HG02610 (cell line): Measurements from ENCODE around the gene CLIC4.
"Not testable (repeated sequence)": the region's sequence is repeated elsewhere in the genome, so short reads cannot be mapped to it uniquely, and the experiment has no call there.

Experiments
- ATAC-seq: cut with Tn5 transposase; IDR thresholded peaks from one replicate; pipeline ENCODE4 v1.9.1; 2021; ENCODE audit warnings: mild to moderate bottlenecking, moderate library complexity; ENCODE audit not compliant: unreplicated experiment

CLIC4 gene

DNA sequence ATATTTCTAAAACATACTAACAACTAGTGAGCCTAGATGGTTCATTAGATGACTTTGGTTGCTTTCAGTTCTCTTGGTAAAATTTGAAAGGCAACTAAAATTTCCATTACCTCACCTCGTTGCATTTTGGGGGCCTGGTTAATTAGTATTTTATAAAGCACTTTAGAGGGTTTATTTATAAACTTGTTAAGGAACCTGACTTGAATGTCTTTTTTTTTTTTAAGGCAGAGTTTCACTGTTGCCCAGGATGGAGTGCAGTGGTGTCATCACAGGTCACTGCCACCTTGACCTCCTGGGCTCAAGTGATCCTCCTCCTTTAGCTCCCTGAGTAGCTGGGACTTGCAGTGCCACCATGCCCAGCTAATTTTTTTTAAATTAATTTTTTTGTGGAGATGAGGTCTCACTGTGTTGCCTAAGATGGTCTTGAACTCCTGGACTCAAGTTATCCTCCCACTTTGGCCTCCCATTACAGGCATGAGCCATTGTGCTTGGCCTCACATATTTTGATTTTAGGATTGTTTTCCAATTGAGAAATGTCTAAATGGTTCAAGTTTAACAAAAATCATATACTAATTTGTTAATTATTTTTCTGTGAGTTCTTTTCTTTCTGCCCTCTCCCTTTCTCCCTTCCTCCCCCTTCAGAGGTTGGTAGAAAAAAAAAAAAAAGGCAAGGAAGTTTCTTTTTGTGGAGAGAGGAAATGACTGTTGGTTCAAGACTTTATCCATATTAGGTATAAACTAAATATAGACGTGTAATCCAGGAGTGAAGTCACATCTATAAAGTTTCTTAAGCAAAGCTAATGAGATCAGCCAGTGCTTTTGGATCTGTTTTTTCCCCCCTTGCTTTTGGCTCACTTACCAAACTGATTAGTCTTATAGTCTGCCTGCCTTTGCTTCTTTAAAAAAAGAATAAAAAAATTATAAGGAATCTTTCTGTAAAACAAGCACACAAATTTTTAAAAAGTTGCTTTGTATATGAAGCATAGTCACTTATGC is 24.7 kb downstream of the CLIC4 start:
- no peak for ATAC-seq

DNA sequence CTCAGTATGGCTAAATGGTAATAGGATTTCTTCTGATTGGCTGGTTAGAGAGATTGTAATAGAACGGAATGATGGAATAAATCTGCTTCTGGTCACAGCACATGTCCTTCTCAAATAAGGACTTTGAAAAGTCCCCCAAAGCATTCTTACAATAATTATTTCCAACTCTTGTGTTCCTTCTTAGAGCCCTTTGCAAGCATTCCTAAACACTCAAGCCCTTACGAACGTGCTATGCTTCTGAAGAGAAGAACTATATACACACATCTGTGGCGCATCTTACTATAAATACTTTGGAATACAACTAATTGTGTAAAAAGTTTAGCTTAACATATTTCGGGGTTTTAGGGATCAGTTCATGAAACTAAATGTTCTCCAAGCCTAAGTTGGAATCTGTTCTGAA is 25.6 kb downstream of the CLIC4 start:
- no peak for ATAC-seq

DNA sequence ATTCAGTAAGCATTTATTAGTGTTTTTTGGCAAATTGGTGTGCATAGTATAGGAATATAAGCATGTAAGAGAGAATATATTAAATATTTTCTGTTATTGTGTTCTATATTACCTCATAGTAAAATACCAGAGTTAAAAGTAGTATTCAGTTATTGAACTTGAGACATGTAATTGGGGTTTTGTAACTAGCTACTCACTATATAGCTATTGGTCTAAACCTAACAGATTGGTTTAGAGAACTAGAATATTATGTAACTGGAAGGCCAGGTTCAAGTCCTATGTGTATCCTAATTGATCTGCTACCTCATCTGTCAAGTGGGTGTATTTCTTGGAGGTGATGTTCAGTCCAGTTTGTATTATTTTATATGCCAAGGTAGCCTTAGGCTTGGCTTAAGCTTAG is 26.3 kb downstream of the CLIC4 start:
- ATAC-seq = no peak

DNA sequence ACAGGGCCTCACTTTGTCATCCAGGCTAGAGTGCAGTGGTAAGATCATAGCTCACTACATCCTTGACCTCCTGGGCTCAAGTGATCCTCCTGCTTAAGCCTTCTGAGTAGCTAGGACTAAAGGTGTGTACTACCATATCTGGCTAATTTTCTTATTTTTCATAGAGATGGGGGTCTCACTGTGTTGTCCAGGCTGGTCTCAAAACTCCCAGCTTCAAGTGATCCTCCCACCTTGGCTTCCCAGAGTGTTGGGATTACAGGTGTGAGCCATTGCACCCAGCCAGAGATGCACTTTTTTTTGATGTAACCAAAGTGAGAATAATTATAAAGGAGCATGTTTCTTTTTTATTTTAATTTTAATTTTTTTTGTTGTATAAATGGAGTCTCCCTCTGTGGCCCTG is 28.4 kb downstream of the CLIC4 start:
- no peak for ATAC-seq

GRCh38 chr1:24775348-24775747 is 30.1 kb downstream of the CLIC4 start:
- no peak for ATAC-seq

GRCh38 chr1:24775916-24776315 is 30.7 kb downstream of the CLIC4 start:
- ATAC-seq = no peak

GRCh38 chr1:24776821-24777220 is 31.6 kb downstream of the CLIC4 start:
- no peak for ATAC-seq

- no peak for ATAC-seq
Observed at GRCh38 chr1:24778141-24778540, 32.9 kb downstream of the CLIC4 start.

- not testable (repeated sequence) for ATAC-seq
Observed at GRCh38 chr1:24779199-24779598, 34.0 kb downstream of the CLIC4 start.

DNA sequence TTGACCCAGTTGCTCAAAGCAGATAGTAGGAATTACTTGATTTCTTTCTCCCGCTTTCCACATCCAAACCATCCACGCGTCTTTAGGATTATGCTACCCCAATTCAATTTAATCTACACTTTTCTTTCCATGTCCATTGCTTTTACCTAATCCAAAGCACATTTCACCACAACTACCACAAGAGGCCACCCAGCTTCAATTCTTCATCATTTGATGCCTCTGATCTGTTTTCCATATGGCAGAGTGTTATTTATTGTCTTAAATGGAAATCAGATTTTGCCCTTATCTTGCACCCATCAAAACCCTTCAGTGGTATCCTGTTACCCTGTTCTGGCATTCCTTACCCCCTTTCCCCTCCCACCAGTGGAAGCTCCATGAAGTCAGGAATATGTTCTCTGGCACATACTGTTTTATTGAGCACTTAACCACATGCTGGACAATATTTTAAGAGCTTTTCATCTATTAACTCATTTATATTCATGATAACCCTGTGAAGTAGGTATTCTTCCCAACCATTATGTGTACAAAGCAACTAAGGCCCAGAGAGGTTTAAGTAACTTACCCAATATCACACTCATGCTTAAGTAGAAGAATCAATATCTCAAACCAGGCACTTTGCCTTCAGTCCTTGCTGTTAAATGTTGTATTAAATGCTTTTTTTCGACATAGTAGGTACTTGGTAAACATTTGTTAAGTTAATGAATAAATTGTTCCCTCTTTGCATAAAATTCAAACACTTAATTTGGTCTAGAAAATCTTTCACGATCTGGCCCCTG is 34.6 kb downstream of the CLIC4 start:
- ATAC-seq = no peak

GRCh38 chr1:24780626-24781025 is 35.4 kb downstream of the CLIC4 start:
- ATAC-seq = not testable (repeated sequence)

DNA sequence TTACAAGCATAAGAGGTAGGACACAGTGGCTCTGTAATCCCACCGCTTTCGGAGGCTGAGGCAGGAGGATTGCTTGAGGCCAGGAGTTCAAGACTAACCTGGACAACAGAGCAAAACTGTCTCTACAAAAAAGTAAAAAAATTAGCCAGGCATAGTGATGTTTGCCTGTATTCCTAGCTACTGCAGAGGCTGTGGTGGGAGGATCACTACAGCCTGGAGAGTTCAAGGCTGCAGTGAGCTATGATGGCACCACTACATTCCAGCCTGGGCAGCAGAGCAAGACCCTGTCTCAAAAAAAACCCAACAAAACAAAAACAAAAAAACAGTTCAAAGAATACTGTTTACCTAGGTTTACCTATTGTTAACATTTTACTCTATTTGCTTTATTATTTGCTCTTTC is 37.4 kb downstream of the CLIC4 start:
- no peak for ATAC-seq

GRCh38 chr1:24783713-24784112 is 38.5 kb downstream of the CLIC4 start:
- ATAC-seq = no peak

DNA sequence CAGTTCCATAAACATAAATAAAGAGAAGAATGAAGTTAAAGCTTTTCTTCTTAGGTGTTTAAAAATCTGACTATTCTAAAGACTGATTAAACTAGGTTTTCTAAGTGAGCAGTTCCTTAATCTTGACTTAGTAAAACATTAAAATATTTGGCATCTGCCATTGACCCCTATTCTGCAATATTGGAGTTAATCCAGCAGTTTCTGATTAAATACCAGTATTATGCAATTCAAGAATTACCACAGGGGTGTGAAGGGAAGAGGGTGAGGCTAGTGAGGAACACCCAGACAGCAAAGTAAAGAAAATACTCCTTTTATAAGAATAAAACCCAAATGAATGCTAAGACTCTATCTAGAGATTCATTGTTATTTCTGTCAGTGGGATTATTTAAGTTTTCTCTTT is 40.9 kb downstream of the CLIC4 start:
- ATAC-seq = no peak

DNA sequence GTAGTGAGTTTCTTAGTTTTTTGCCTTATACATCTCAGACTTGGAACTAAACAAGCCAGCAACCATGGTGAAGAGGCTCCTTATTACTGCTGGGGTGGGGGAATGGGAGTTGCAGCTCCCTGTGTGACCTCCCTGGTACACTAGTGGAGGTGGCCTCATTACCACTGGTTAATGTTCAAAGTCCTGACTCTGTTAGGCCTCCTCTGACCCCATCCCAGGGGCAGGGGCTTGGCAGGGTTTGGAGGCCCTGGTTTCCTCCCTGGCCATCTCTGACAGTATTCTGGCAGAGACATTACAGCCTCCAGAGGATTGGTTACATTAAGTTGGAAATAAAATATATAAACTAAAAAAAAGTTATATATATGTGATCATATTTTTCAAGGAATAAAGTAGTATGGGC is 45.2 kb downstream of the CLIC4 start:
- ATAC-seq = no peak

DNA sequence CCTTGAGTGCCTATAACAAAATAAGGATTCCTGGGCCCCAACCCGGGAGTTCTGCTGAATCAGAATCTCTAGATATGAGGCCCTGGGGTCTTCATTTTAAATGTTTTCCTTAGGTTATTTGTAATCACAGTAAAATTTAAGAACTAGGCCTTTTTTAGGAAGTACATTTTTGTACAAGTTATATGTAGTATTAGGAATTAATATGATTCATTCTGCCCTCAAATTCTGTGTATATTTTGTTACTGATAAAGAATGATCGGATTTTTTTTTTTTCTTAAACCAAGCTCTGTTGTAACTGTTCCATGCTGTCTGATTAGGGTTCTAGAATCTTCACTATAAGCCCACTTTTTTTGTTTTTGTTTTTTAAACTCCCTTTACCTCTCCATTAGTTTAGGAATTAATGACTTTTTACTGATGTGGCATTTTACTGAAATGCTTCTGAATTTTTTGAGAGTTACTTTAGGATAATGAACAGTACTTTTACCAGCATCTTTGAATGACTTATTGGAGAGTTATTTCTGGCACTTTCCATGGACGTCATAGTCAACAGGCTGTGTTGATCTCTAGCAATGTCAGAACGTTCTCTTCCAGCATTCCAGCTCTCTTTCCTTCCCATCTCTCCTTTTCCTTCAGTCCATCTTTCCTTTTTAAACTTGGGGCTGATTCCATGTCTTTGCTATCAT is 48.3 kb downstream of the CLIC4 start:
- ATAC-seq = no peak

GRCh38 chr1:24794130-24794502 is 48.9 kb downstream of the CLIC4 start:
- ATAC-seq = not testable (repeated sequence)

- ATAC-seq = no peak
Observed at GRCh38 chr1:24795236-24795635, 50.0 kb downstream of the CLIC4 start.

DNA sequence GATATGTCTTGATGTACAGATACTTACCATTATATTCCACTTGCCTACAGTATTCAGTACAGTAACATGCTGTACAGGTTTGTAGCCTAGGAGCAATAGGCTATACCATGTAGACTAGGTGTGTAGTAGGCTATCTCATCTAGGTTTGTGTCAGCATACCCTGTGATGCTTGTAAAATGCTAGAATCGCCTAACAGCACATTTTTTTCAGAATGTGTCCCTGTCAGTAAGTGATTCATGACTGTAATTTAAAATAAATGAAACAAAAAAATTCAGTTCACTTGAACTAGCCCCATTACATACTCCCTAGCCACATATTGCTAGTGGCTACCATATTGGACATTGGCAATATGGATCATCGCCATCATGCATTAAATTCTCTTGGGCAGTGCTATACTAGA is 51.3 kb downstream of the CLIC4 start:
- ATAC-seq = no peak

DNA sequence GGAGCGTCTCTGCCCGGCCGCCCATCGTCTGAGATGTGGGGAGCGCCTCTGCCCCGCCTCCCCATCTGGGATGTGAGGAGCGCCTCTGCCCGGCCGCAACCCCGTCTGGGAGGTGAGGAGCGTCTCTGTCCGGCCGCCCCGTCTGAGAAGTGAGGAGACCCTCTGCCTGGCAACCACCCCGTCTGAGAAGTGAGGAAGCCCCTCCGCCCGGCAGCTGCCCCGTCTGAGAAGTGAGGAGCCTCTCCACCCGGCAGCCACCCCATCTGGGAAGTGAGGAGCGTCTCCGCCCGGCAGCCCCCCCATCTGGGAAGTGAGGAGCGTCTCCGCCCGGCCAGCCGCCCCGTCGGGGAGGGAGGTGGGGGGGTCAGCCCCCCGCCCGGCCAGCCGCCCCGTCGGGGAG is 54.0 kb downstream of the CLIC4 start:
- ATAC-seq = not testable (repeated sequence)

GRCh38 chr1:24801176-24801575 is 55.9 kb downstream of the CLIC4 start:
- ATAC-seq = no peak
